Measurements from ENCODE around the gene TMEM131. TPM values are rescaled to one million over a fixed set of nuclear protein-coding genes. Genes with fewer than 3 reads are reported as not detected.
"Not testable (repeated sequence)": the region's sequence is repeated elsewhere in the genome, so short reads cannot be mapped to it uniquely, and the experiment has no call there.

Gene TMEM131
- polyA plus RNA-seq, 3 donors = 7.0 to 23.6 (median 8.2) TPM

DNA sequence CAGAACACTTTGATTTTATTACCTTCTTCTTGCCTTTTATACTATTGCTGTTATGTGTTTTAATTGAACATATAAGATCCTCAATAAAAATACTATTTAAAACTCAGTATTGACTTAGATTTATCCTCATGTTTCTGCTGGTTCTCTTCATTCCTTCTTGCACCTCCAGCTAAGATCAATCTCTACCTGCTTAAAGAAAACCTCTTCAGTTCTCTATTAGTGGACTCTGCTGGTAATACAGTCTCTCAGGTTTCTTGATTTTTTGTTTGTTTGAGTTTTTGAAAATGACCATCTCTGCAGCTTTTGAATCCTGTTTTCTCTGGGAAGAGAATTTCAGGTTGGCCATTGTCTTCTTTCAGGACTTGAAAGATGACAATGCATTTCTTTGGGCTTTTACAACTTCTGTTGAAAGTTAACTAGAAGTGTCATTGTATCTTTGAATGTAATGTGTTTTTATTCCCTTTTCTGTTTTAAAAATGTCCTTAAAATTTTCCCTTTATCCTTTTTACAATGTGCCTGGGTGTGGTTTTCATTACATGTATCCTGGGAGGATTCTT lies 29.8 kb upstream of the TMEM131 start:
- H3K27me3 Mint-ChIP-seq (ENCODE audit: low read depth in 3 of 3) = peaks cover 47 to 57% (median 48%) of the 10 kb centered on the region in 3 donors
- no peak for DNase-seq
- intact Hi-C loops (cut with micrococcal nuclease) = no loop called here
- H3K4me3 Mint-ChIP-seq = peak overlapping the region in 1 of 2 donors; percentile 71
- Histone ChIP-seq H4K20me1 (ENCODE audit: insufficient read depth, low read length) (no peaks in the 10 kb centered on the region), H3K4me2 (replicated peaks; ENCODE audit: extremely low read depth, low read length, poor library complexity, severe bottlenecking) (no peak overlapping the region), H3K36me3 (replicated peaks in 1 of 2; ENCODE audit: control insufficient read depth in 1 of 2, insufficient read depth in 2 of 2, low read length in 2 of 2) (no peaks in the 10 kb centered on the region), H3K9ac (ENCODE audit: insufficient read depth, low read length, poor library complexity, severe bottlenecking) (no peak overlapping the region), H3K27ac (ENCODE audit: low read depth in 1 of 2, low read length in 2 of 2) (no peak overlapping the region), H2AFZ (ENCODE audit: insufficient read depth, low read depth, low read length, poor library complexity, severe bottlenecking) (no peak overlapping the region), H3K79me2 (ENCODE audit: insufficient read depth, low read length) (no peaks in the 10 kb centered on the region), H3K9me3 (replicated peaks in 1 of 2; ENCODE audit: control insufficient read depth in 1 of 2, insufficient read depth in 1 of 2, low read length in 2 of 2) (no peaks in the 10 kb centered on the region), H3K4me1 (ENCODE audit: control insufficient read depth in 1 of 2, insufficient read depth in 2 of 2, low read length in 2 of 2) (peaks cover 32 to 49% of the 10 kb centered on the region in 2 donors), H3K4me3 (replicated peaks in 1 of 3; ENCODE audit: low read depth in 2 of 3, low read length in 3 of 3) (no peak overlapping the region), H3K27me3 (ENCODE audit: control insufficient read depth in 2 of 2, insufficient read depth in 2 of 2, low read length in 2 of 2) (peaks cover 30 to 48% of the 10 kb centered on the region in 2 donors)
- peaks cover 9% of the 10 kb centered on the region in 2 donors for H3K36me3 Mint-ChIP-seq
- H3K9me3 Mint-ChIP-seq = peaks cover 0 to 7% (median 5%) of the 10 kb centered on the region in 7 donors
- peaks cover 54% of the 10 kb centered on the region for H3K4me1 Mint-ChIP-seq
- TF ChIP-seq, protein P1, sequence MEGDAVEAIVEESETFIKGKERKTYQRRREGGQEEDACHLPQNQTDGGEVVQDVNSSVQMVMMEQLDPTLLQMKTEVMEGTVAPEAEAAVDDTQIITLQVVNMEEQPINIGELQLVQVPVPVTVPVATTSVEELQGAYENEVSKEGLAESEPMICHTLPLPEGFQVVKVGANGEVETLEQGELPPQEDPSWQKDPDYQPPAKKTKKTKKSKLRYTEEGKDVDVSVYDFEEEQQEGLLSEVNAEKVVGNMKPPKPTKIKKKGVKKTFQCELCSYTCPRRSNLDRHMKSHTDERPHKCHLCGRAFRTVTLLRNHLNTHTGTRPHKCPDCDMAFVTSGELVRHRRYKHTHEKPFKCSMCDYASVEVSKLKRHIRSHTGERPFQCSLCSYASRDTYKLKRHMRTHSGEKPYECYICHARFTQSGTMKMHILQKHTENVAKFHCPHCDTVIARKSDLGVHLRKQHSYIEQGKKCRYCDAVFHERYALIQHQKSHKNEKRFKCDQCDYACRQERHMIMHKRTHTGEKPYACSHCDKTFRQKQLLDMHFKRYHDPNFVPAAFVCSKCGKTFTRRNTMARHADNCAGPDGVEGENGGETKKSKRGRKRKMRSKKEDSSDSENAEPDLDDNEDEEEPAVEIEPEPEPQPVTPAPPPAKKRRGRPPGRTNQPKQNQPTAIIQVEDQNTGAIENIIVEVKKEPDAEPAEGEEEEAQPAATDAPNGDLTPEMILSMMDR (IDR thresholded peaks at IDR 0.05) = peak; percentile 50
- no peak overlapping the region for H3K27ac Mint-ChIP-seq

DNA sequence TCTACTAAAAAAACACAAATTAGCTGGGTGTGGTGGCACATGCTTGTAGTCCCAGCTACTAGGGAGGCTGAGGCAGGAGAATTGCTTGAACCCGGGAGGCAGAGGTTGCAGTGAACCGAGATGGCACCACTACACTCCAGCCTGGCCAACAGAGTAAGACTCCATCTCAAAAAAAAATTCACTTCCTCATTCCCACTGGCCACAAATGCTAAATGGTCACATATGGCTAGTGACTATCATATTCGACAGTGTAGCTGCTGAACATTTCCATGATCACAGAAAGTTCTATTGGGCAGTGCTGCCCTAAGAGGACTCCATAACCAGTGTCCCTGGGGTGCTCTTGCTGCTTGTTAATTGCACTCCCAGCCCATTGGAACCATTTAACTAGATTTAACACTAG lies 26.3 kb upstream of the TMEM131 start:
- H3K27ac ChIP-seq (ENCODE audit: low read depth in 1 of 2, low read length in 2 of 2); intact Hi-C loops (cut with micrococcal nuclease); H4K20me1 ChIP-seq (ENCODE audit: insufficient read depth, low read length); H3K4me3 ChIP-seq (replicated peaks in 1 of 3; ENCODE audit: low read depth in 2 of 3, low read length in 3 of 3); H2AFZ ChIP-seq (ENCODE audit: insufficient read depth, low read depth, low read length, poor library complexity, severe bottlenecking); H3K79me2 ChIP-seq (ENCODE audit: insufficient read depth, low read length); H3K36me3 ChIP-seq (replicated peaks in 1 of 2; ENCODE audit: control insufficient read depth in 1 of 2, insufficient read depth in 2 of 2, low read length in 2 of 2); H3K9me3 ChIP-seq (replicated peaks in 1 of 2; ENCODE audit: control insufficient read depth in 1 of 2, insufficient read depth in 1 of 2, low read length in 2 of 2); H3K4me3 Mint-ChIP-seq; H3K27ac Mint-ChIP-seq; H3K36me3 Mint-ChIP-seq; H3K4me2 ChIP-seq (replicated peaks; ENCODE audit: extremely low read depth, low read length, poor library complexity, severe bottlenecking); H3K9ac ChIP-seq (ENCODE audit: insufficient read depth, low read length, poor library complexity, severe bottlenecking): not testable (repeated sequence)
- Histone ChIP-seq H3K4me1 (ENCODE audit: control insufficient read depth in 1 of 2, insufficient read depth in 2 of 2, low read length in 2 of 2) (peaks cover 22 to 36% of the 10 kb centered on the region in 2 donors), H3K27me3 (ENCODE audit: control insufficient read depth in 2 of 2, insufficient read depth in 2 of 2, low read length in 2 of 2) (peaks cover 10 to 26% of the 10 kb centered on the region in 2 donors)
- H3K27me3 Mint-ChIP-seq (ENCODE audit: low read depth in 3 of 3) = peaks cover 23 to 41% (median 26%) of the 10 kb centered on the region in 3 donors
- peak in 2 of 3 donors; percentile 30 to 35 for DNase-seq
- WGBS (ENCODE audit: insufficient coverage) = 60% methylated on average over 1 of the region's 3 CpGs
- H3K4me1 Mint-ChIP-seq = peaks cover 39% of the 10 kb centered on the region
- H3K9me3 Mint-ChIP-seq = peaks cover 4 to 11% (median 8%) of the 10 kb centered on the region in 7 donors
